ENCODE data around the gene GALR2.

The GALR2 gene

GRCh38 chr17:76094046-76094445, 19.5 kb downstream of the GALR2 start:
- no peak for DNase-seq (ENCODE audit: low spot score)

DNA sequence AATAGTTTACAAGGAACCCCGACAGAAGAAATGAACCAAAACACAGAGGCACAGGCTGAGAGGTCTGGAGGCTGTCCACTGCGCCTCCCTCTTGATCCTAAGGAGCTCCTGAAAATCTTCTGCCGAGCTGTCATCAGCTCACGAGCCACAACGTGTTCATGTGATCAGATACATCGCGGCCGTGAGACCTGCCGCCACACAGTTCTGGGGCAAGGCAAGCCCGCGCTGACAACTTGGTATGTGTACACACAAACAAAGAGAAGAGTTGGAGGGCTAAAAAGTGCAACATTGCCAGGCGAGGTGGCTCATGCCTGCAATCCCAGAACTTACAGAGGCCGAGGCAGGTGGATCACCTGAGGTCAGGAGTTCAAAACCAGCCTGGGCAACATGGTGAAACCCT, 21.4 kb downstream of the GALR2 start:
- no peak for DNase-seq (ENCODE audit: low spot score)

DNA sequence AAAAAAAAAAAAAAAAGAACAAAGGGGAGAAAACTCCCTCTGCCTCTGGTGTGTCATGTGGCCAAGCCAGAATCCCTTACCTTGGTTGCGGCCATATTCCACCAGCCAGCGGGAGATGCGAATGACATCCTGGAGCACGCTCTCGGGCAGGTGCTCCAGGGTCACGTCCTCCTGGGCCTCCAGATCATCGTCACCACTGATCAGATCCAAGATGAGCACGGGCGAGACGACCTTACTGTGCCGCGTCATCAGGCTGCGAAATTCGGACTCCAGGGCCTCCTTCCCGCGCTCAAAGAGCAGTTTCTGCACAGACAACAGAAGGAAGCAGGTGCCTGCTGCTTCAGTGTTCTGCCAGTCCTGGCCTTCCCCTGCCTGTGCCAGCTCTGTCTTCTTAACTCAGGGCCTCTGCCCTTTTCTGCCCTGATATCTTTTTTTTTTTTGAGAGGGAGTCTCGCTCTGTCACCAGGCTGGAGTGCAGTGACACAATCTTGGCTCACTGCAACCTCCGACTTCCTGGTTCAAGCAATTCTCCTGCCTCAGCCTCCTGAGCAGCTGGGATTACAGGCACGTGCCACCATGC, 23.2 kb downstream of the GALR2 start:
- no peak for DNase-seq (ENCODE audit: low spot score)

GRCh38 chr17:76102944-76103273, 28.3 kb downstream of the GALR2 start:
- no peak for DNase-seq (ENCODE audit: low spot score)

- peak; percentile 92 for DNase-seq (ENCODE audit: low spot score)
Measured at GRCh38 chr17:76103274-76104139, 28.9 kb downstream of the GALR2 start, which contains the start of gene EXOC7. Gene EXOC7 (minus strand): TSS chr17:76103787. CDS start chr17:76103692, 95 bp downstream.

GRCh38 chr17:76104140-76104895, 29.7 kb downstream of the GALR2 start:
- DNase-seq (ENCODE audit: low spot score) = no peak

GRCh38 chr17:76104896-76105231, 30.3 kb downstream of the GALR2 start:
- no peak for DNase-seq (ENCODE audit: low spot score)

- no peak for DNase-seq (ENCODE audit: low spot score)
Measured at GRCh38 chr17:76106703-76107102, 32.1 kb downstream of the GALR2 start.

DNA sequence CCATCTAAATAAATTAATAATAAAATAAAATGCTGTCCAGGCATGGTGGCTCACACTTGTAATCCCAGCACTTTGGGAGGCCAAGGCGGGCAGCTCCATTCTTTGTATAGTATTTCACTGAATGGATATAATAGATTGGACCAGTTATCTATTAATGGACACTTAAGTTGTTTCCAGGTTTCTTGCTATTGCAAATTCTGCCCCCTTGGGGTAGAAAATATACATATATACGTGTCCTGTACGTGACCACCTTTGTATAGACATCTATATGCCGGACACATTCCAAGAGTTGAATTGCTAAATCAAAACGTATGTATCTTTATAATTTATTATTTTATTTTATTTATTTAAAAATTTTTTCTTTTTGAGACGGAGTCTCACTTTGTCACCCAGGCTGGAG, 32.9 kb downstream of the GALR2 start:
- DNase-seq (ENCODE audit: low spot score) = no peak

DNA sequence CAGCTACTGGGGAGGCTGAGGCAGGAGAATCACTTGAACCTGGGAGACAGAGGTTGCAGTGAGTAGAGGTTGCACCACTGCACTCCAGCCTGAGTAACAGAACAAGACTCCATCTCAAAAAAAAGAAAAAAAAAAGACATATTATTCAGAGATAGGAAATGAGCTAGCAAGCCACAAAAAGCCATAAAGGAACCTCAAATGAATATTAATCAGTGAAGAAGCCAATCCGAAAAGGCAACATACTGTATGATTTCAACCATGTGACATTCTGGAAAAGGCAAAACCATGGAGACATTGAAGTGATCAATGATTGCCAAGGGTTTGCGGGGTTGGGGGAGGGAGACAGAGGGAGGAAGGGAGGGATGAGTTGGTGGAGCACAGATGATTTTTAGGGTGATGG, 37.4 kb downstream of the GALR2 start:
- DNase-seq (ENCODE audit: low spot score) = no peak

DNA sequence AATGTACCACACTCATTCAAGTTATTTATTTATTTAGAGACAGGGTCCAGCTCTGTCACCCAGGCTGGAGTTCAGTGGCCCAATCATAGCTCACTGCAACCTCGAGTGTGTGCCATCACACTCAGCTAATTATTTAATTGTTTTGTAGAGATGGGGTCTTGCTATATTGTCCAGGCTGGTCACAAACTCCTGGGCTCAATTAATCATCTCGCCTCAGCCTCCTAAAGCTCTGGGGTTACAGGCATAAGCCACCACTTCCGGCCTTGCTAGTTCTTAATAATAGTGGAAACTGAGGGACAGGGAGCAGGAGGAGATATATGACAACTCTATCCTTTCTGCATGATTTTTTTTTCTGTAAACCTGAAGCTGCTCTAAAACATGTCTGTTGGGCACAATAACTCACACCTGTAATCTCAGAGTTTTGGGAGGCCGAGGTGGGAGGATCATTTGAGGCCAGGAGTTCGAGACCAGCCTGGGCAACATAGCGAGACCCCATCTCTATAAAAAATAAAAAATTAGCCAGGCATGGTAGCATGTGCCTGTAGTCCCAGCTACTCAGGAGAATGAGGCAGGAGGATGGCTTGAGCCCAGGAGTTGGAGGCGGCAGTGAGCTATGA, 40.7 kb downstream of the GALR2 start:
- DNase-seq (ENCODE audit: low spot score) = no peak

DNA sequence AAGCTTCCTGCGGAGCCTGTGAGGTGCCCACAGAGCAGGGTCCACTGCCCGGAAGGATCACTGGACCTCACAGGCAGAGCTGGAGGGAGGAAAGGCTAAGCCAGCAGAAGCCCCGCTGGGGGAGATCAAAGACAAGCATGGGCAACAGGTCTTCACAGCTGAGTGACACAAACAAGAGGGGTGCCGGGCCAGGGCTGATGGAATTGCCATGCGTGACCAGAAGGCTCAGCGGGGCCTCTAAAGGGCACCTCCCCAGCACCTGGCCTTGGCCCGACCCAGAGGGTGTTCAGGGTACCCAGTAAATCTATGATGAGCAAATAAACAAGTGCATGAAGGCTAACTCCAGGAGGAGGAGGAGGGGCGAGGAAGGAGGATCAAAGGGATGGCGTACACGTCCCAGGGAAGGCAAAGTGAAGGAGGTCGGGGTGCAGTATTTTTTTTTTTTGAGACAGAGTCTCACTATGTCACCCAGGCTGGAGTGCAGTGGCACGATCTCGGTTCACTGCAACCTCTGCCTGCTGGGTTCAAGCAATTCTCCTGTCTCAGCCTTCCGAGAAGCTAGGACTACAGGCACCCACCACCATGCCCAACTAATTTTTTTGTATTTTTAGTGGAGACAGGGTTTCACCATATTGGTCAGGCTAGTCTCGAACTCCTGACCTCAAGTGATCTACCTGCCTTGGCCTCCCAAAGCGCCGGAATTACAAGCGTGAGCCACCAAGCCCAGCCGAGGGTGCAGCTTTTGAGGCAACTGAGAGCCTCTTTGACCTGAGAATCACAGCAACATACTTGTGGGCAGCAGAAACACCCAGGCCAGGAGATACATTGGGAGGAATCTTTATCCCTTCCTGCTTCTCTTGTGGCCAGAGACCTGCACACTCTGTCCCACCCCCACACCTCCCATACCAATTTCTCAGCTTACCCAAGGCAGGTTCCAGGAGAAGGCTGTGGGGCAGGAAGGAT, 45.1 kb downstream of the GALR2 start:
- no peak for DNase-seq (ENCODE audit: low spot score)

DNA sequence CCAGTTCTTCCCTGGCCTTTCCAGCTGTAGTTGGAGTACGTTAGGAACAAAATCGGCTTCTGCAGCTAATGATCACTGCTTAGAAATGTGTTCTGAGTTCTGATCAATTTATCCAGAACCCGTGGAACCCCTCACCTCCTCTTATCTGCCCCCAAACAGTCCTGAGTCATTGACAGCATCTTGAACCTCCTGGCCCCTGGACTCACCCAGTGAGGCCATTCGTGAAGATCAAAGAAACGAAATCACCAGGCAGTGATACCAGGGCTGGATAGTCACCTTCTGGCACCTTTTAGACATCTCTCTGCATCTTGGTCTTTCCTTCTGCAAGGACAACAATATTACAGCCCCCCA, 46.1 kb downstream of the GALR2 start:
- DNase-seq (ENCODE audit: low spot score) = no peak

GRCh38 chr17:76121932-76122430, 47.4 kb downstream of the GALR2 start:
- no peak for DNase-seq (ENCODE audit: low spot score)

DNA sequence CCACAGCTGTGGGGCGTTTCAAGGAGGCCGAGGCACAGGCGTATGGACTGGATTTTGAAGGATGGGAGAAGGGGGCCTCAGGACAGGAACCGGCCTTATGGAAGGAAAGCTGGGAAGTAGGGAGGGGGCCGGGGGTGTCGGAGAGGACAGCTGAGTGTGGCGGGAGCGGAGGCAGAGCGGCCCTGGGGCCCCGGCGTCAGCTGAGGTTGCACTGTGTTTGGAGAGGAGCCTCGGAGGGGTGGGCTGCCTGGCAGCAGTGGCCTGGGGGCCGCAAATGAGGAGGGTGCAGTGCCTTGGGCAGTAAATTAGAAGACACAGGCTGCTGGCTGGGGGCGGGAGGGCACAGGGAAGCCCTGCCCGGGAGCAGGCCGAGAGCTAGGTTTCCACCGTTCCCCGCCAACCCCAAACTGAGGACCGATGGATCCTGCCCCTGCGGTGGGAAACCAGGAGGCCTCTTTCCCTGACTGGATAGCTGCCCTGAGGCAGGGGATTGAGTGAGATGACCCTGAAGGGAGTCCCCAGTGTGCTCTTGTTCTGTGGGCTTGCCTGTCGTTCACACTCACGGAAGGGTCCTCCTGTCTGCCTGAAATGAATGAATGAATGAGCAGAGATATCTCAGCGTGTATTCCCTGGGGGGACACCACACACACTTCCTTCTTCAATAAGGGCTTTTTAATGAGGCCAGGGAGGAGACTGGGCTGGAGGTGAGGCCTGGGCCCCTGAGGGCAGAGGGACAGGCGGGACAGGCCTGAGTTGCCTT, 48.0 kb downstream of the GALR2 start:
- no peak for DNase-seq (ENCODE audit: low spot score)

GRCh38 chr17:76123191-76123499, 48.6 kb downstream of the GALR2 start:
- DNase-seq (ENCODE audit: low spot score) = no peak

DNA sequence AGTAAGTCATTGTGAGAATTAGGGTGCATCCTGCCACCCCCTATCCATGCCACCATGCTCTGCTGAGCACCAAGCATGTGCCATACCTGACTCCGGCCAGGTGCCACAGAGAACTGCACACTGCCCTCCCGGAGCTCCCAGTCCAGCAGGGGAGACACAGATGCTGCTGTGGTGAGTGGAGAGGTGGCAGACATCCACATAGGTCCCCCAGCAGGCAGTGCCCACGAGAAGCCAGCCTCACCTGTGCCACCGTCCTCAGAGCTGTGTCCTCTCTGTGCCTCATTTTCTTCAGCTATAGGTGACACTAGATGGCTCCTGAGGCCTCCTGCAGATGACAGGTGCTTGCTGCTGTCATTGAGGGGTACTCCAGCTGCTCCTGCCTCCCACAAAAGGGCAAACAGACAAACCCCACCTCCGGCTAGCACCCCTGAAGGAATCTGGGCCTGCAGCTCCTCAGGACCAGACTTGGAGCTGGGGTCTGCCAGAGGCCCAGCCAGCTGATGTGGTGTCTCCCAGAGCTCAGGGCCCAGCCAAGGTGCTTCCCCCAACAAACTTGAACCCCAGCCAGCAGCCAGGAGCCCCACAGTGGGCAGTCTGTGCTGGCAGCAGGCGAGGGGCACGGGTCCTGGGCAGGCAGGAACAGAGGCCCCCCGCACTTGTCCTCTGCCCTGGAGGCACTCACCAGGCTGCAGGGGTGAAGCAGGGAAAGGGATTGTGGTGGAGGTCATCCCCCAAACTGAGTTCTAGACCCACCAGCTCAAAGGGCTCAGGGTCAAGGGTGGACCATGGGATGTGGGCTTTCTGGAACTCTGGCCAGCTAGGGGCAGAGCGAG, 49.4 kb downstream of the GALR2 start:
- DNase-seq (ENCODE audit: low spot score) = no peak

- no peak for DNase-seq (ENCODE audit: low spot score)
Measured at GRCh38 chr17:76124582-76125390, 50.2 kb downstream of the GALR2 start.

DNA sequence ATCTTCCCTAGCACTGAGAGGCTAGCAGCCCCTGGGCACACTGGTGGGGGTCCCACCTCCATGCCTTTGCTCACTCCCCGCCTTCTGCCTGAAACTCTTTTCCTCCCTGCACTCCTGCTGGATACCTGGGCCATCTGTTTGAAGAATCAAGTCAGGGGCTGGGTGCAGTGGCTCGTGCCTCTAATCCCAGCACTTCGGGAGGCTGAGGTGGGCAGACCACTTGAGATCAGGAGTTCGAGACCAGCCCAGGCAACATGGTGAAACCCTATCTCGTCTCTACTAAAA, 50.8 kb downstream of the GALR2 start:
- DNase-seq (ENCODE audit: low spot score) = no peak
